Mesendoderm (in vitro differentiated cells): ENCODE results near the gene MPND.

Experiments used
- DNase-seq: peaks from one replicate; pipeline ENCODE4 v3.0.0; 2013
- H2AK5ac ChIP-seq: 2 replicates; pipeline ENCODE4 v1.6.1; 2013; ENCODE audit warnings: low read length, inconsistent platforms
- H2BK120ac ChIP-seq: 2 replicates; pipeline ENCODE4 v1.6.1; 2013; ENCODE audit warnings: low read depth, mild to moderate bottlenecking, low read length, moderate library complexity, mixed read lengths
- H2BK15ac ChIP-seq: replicated peaks from 2 replicates; pipeline ENCODE4 v1.6.1; 2013; ENCODE audit warnings: low read depth, mild to moderate bottlenecking, moderate library complexity
- H2BK5ac ChIP-seq: 2 replicates; pipeline ENCODE4 v1.6.1; 2013; ENCODE audit warnings: low read length, inconsistent platforms
- H3K18ac ChIP-seq: 2 replicates; pipeline ENCODE4 v1.6.1; 2013; ENCODE audit warnings: mild to moderate bottlenecking, low read length, mixed read lengths
- H3K23ac ChIP-seq: one replicate; pipeline ENCODE4 v1.6.1; 2013; ENCODE audit warnings: low read length
- H3K27ac ChIP-seq: 2 replicates; pipeline ENCODE4 v1.5.1; 2013; ENCODE audit warnings: low read depth, mild to moderate bottlenecking, inconsistent platforms, low read length, moderate library complexity
- H3K27me3 ChIP-seq: 2 replicates; pipeline ENCODE4 v1.6.1; 2013; ENCODE audit warnings: low read length, control low read depth, mild to moderate bottlenecking, inconsistent platforms; ENCODE audit not compliant: insufficient read depth, poor library complexity
- H3K36me3 ChIP-seq: 2 replicates; pipeline ENCODE4 v1.6.1; 2013; ENCODE audit warnings: low read length, inconsistent platforms; ENCODE audit not compliant: control insufficient read depth, insufficient read depth
- H3K4ac ChIP-seq: one replicate; pipeline ENCODE4 v1.6.1; 2013; ENCODE audit warnings: low read depth, mild to moderate bottlenecking, low read length, moderate library complexity
- H3K4me1 ChIP-seq: 2 replicates; pipeline ENCODE4 v1.6.1; 2013; ENCODE audit warnings: low read depth, low read length, inconsistent platforms; ENCODE audit not compliant: control insufficient read depth
- H3K4me2 ChIP-seq: 2 replicates; pipeline ENCODE4 v1.6.1; 2013; ENCODE audit warnings: low read length
- H3K4me3 ChIP-seq: 2 replicates; pipeline ENCODE4 v1.5.1; 2013; ENCODE audit warnings: mild to moderate bottlenecking, low read length
- H3K56ac ChIP-seq: one replicate; pipeline ENCODE4 v1.6.1; 2013; ENCODE audit warnings: low read length
- H3K79me1 ChIP-seq: 2 replicates; pipeline ENCODE4 v1.6.1; 2013; ENCODE audit warnings: low read length, inconsistent platforms
- H3K79me2 ChIP-seq: 2 replicates; pipeline ENCODE4 v1.6.1; 2013; ENCODE audit warnings: mild to moderate bottlenecking, low read length; ENCODE audit not compliant: control insufficient read depth, insufficient read depth
- H3K9ac ChIP-seq: 2 replicates; pipeline ENCODE4 v1.6.1; 2013; ENCODE audit warnings: low read length, inconsistent platforms
- H4K5ac ChIP-seq: one replicate; pipeline ENCODE4 v1.6.1; 2013; ENCODE audit warnings: low read length
- H4K8ac ChIP-seq: one replicate; pipeline ENCODE4 v1.6.1; 2013; ENCODE audit warnings: low read depth, mild to moderate bottlenecking, control low read depth, low read length, moderate library complexity
- WGBS: extraction: QIAGEN DNeasy Blood & Tissue Kit; methylation state at CpG from one replicate; pipeline ENCODE4 v1.1.7; 2013; ENCODE audit warnings: low lambda C conversion rate, missing lambda C conversion rate; ENCODE audit not compliant: insufficient coverage; ENCODE audit errors: extremely low coverage; 5-methylcytosine and 5-hydroxymethylcytosine counted together

Gene MPND

GRCh38 chr19:4316956-4317355 lies 26.4 kb upstream of the MPND start:
- H2BK15ac ChIP-seq = no peak overlapping the region
- no peak overlapping the region for H3K4me3 ChIP-seq
- no peak overlapping the region for H3K4ac ChIP-seq
- H3K27ac ChIP-seq = no peak overlapping the region
- no peak overlapping the region for H4K8ac ChIP-seq
- no peak overlapping the region for H2BK5ac ChIP-seq
- H3K9ac ChIP-seq = no peak overlapping the region
- H4K5ac ChIP-seq = no peak overlapping the region
- no peak overlapping the region for H3K56ac ChIP-seq
- no peak overlapping the region for H3K23ac ChIP-seq
- no peak overlapping the region for H2BK120ac ChIP-seq
- H3K79me2 ChIP-seq = no peaks in the 10 kb centered on the region
- no CpG with 5 or more reads among the region's 9 CpGs for WGBS
- no peaks in the 10 kb centered on the region for H3K36me3 ChIP-seq
- H3K4me1 ChIP-seq = no peaks in the 10 kb centered on the region
- no peaks in the 10 kb centered on the region for H3K27me3 ChIP-seq
- DNase-seq = no peak
- H3K4me2 ChIP-seq = no peak overlapping the region
- no peak overlapping the region for H3K18ac ChIP-seq
- no peak overlapping the region for H2AK5ac ChIP-seq
- no peaks in the 10 kb centered on the region for H3K79me1 ChIP-seq

GRCh38 chr19:4318460-4318859 lies 24.9 kb upstream of the MPND start:
- H3K4ac ChIP-seq = no peak overlapping the region
- no peak overlapping the region for H2BK5ac ChIP-seq
- H3K79me1 ChIP-seq = no peaks in the 10 kb centered on the region
- no peak overlapping the region for H3K4me3 ChIP-seq
- H3K27ac ChIP-seq = no peak overlapping the region
- H2BK15ac ChIP-seq = no peak overlapping the region
- no peak overlapping the region for H2AK5ac ChIP-seq
- H3K4me1 ChIP-seq = no peaks in the 10 kb centered on the region
- no peak overlapping the region for H3K18ac ChIP-seq
- no peaks in the 10 kb centered on the region for H3K27me3 ChIP-seq
- H3K36me3 ChIP-seq = no peaks in the 10 kb centered on the region
- no peak overlapping the region for H4K8ac ChIP-seq
- H3K23ac ChIP-seq = no peak overlapping the region
- no peak overlapping the region for H3K56ac ChIP-seq
- no peak overlapping the region for H3K9ac ChIP-seq
- H3K4me2 ChIP-seq = no peak overlapping the region
- WGBS = no CpG with 5 or more reads among the region's 7 CpGs
- H3K79me2 ChIP-seq = no peaks in the 10 kb centered on the region
- no peak overlapping the region for H4K5ac ChIP-seq
- DNase-seq = no peak
- H2BK120ac ChIP-seq = no peak overlapping the region

- H3K9ac ChIP-seq = no peak overlapping the region
These were observed 24.2 kb upstream of the MPND start for GRCh38 chr19:4319067-4319718.

GRCh38 chr19:4320419-4320818 lies 22.9 kb upstream of the MPND start:
- WGBS = no CpG with 5 or more reads among the region's 2 CpGs
- Histone ChIP-seq H3K79me2 (no peaks in the 10 kb centered on the region), H2BK5ac (no peak overlapping the region), H3K4me3 (no peak overlapping the region), H3K4me2 (no peak overlapping the region), H4K8ac (no peak overlapping the region), H2AK5ac (no peak overlapping the region), H3K18ac (no peak overlapping the region), H2BK120ac (no peak overlapping the region), H3K23ac (no peak overlapping the region), H3K27ac (no peak overlapping the region), H2BK15ac (no peak overlapping the region), H4K5ac (no peak overlapping the region), H3K4me1 (no peaks in the 10 kb centered on the region), H3K27me3 (no peaks in the 10 kb centered on the region), H3K36me3 (no peaks in the 10 kb centered on the region), H3K56ac (no peak overlapping the region), H3K4ac (no peak overlapping the region), H3K79me1 (no peaks in the 10 kb centered on the region), H3K9ac (no peak overlapping the region)
- DNase-seq = no peak

More at GRCh38 chr19:4319067-4319718, 24.2 kb upstream of the MPND start:
- H3K4ac ChIP-seq = no peak overlapping the region
- no peaks in the 10 kb centered on the region for H3K4me1 ChIP-seq
- no peak overlapping the region for H2AK5ac ChIP-seq
- no peak overlapping the region for H3K4me2 ChIP-seq
- H3K27me3 ChIP-seq = no peaks in the 10 kb centered on the region
- H3K27ac ChIP-seq = no peak overlapping the region
- no peak overlapping the region for H3K18ac ChIP-seq
- no peak overlapping the region for H4K5ac ChIP-seq
- no peak overlapping the region for H3K56ac ChIP-seq
- H3K79me1 ChIP-seq = no peaks in the 10 kb centered on the region
- no peak overlapping the region for H4K8ac ChIP-seq
- H3K23ac ChIP-seq = no peak overlapping the region
- no peak for DNase-seq
- H3K4me3 ChIP-seq = no peak overlapping the region
- no peak overlapping the region for H2BK15ac ChIP-seq
- no CpG with 5 or more reads among the region's 2 CpGs for WGBS
- no peaks in the 10 kb centered on the region for H3K36me3 ChIP-seq
- no peaks in the 10 kb centered on the region for H3K79me2 ChIP-seq
- no peak overlapping the region for H2BK120ac ChIP-seq
- no peak overlapping the region for H2BK5ac ChIP-seq

- Histone ChIP-seq H2BK120ac (no peak overlapping the region), H3K56ac (no peak overlapping the region), H3K18ac (no peak overlapping the region), H2AK5ac (no peak overlapping the region), H4K8ac (no peak overlapping the region), H3K23ac (no peak overlapping the region), H3K4me2 (no peak overlapping the region), H3K4ac (no peak overlapping the region), H3K27me3 (no peaks in the 10 kb centered on the region), H3K4me1 (no peaks in the 10 kb centered on the region), H2BK5ac (no peak overlapping the region), H3K79me2 (no peaks in the 10 kb centered on the region), H3K9ac (no peak overlapping the region), H3K36me3 (no peaks in the 10 kb centered on the region), H3K4me3 (no peak overlapping the region), H3K27ac (no peak overlapping the region), H3K79me1 (no peaks in the 10 kb centered on the region), H4K5ac (no peak overlapping the region), H2BK15ac (no peak overlapping the region)
- no CpG with 5 or more reads among the region's 37 CpGs for WGBS
- no peak for DNase-seq
These were observed 20.3 kb upstream of the MPND start for GRCh38 chr19:4322942-4323665.
